COLO829 (cell line): ENCODE measurements around the gene HS6ST2.

Experiments used
- DNase-seq: peaks from one replicate; pipeline ENCODE4 v3.0.0; 2012; ENCODE audit warnings: low spot score

Gene HS6ST2

DNA sequence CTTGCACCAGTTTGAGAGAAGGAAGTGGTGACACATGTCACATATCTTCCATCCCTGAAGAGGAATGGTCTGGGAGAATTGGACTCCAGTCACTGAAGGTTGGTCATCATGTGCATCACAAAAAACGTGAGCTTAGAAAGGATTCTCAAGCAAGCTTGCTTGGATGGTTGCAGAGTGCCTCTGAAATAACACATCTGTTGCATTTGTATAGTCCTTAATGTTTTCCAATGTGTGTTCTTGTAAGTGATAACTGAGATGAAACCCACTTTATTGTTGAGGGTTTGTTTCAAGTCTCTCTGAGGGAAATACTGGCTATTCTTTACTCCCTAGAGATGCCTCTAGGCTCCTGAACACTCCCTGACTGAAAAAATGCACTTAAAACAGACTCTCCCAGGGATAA, 285.1 kb downstream of the HS6ST2 start:
- DNase-seq, result no peak

- no peak for DNase-seq
Measured at GRCh38 chrX:132671229-132671641, 287.2 kb downstream of the HS6ST2 start.

- DNase-seq, result no peak
Measured at GRCh38 chrX:132669142-132669541, 289.3 kb downstream of the HS6ST2 start.

- no peak for DNase-seq
Measured at GRCh38 chrX:132668178-132668577, 290.3 kb downstream of the HS6ST2 start.

DNA sequence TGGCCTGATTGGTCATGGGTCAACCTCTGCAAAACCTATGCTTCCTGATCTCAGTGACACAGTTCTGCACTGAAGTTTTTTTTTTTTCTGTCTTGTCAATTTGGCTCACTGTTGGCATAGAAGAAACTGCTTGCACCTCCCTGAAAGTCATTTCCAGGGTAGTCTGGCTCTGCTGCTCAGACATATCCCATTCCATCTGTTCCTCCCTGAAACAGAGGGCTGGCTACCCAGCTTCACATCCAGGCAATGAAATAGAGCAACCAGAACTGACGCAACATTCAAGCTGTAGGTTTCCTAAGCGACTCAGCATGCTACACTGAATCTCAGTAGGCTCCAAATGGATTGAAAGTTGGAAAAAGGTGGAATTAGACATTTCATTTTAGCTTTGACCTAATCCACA, 292.8 kb downstream of the HS6ST2 start:
- no peak for DNase-seq

DNA sequence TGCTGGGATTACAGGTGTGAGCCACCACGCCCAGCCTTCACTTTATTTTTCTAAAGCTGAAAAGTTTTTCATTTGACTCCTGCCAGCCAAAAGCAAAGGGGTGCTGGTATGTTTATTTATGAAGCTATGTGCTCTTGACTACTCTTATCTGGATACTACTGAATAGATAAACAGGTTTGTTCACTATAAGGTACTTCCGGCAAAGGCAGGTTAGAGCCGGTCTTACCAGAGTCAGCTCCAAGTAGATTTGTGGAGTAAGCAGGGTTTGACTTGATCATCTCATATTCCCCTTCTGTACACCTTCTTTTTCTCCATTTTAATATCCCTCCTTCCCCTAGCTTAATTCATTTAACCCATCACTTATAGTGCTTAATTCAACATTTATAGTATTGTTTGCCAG, 294.2 kb downstream of the HS6ST2 start:
- DNase-seq, result no peak

DNA sequence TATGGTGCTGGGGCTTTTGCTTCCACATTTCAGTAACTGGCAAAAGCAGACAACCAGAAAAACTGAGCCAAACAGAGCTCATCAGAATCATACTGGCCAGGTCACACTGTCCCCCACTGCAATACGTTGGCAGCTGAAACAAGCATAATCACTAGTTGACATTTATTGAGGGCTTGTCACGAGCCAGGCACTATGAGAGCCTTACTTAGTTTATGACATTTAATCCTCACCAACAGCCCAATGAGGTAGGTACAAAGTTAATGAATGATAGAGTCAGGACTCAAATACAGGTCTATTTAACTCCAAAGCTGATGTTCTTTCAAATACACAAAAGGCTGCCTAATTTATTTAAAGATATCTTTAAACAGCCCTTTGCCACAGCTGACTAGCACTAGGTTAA, 295.6 kb downstream of the HS6ST2 start:
- DNase-seq, result no peak

DNA sequence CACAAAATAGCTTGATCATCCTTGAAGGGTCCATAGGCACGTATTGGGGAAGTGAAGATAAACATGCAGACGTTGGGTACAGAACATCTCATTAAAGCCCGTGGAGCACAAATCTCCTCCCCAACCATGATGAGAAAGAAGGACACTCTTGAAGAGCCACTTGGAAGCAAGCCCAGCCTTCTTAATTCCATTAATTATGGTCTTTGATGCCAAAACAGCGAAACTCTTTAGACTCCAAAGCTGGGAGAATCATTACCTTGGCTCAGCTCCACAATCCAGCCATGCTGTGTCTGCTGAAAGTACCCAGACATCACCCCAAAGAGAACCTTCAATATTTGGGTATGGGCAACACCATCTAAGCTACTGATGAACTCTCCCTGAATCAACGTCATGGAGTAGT, 300.6 kb downstream of the HS6ST2 start:
- DNase-seq, result no peak

GRCh38 chrX:132652871-132653270, 305.6 kb downstream of the HS6ST2 start:
- no peak for DNase-seq

DNA sequence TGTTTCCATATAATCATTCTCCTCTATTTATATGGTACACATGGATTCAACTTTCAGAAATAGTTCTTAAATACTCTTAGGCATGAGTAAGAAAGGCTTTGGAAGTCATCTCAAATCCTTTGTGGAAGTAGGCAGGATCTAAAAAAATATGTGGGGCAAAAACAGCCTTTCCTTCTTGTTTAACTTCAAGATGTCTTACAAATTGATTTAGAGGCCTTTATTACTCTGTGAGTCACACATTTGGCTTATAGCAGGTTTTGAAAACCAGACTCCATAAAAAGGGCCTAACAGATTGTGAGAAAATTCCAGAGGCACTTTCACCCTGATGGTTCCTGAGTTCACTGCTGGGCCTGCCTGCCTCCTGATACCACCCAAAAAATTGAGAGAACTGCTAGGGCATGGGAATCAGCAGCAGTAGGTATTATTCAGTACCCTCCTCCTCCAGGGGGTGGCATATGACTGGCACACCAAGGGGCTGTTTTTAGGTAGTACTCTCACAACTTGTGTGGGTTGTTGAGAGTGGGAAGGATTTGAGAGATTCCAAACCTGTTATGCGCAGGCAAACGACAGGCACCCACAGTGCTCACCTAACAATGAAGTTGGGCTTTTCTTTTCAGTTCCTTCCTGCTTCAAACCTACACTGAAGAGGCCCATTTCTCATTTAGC, 306.9 kb downstream of the HS6ST2 start:
- no peak for DNase-seq

GRCh38 chrX:132648895-132649294, 309.5 kb downstream of the HS6ST2 start:
- DNase-seq, result no peak

DNA sequence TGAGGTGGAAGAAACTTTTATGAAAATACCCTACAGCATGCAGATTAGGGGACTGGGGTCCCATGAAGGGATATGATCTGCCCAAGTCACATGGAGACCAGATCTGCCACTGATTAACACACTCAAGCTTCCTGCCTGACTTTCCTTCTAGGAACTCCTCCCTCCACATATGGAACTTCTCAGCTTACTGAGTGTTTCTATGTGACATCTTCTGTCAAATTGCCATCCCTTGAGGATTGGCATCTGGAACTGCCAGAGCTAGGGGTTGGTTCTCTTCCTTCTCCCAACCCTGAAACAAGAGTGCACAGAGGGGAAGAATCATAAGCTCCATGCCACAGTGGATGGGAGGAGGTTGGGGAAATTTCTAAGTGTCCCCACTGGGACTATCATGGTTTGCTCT, 319.0 kb downstream of the HS6ST2 start:
- DNase-seq, result no peak

DNA sequence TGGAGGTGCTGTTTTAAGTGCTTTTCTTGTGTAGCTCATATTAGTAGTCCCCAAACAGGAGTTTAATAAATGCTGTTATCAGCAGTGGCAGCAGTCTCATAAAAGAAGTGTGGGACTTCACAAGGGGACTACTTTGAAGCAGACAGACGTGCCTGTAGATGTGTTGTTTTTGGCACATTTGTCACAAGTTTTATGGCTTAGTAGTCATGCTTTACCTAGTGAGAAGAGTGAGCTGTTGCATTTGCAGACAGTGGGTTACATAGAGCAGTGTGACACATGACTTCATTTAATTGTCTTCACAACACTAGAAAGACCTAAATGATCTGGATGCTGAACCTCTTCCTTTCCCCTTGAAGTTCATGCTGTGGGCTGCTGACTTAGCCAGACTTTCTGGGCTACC, 320.1 kb downstream of the HS6ST2 start:
- DNase-seq, result no peak

DNA sequence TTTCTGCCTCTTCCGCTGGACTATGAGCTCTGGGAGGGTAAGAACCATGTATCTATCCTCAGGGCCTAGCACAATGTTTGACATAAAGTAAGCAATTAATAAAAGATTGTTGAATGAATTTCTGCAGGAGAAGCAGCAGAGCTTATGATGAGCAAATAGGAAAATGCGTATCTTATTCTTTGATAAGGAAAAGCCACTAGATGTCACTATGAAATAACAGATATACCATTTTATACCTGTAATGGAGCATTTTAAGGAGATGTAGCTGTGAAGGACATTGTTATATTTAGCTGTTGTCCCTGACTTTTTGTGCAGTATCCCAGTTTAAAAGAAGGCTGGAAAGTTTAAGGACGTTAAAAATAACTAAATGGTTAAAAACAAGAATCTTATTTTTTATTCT, 322.3 kb downstream of the HS6ST2 start:
- DNase-seq, result no peak

DNA sequence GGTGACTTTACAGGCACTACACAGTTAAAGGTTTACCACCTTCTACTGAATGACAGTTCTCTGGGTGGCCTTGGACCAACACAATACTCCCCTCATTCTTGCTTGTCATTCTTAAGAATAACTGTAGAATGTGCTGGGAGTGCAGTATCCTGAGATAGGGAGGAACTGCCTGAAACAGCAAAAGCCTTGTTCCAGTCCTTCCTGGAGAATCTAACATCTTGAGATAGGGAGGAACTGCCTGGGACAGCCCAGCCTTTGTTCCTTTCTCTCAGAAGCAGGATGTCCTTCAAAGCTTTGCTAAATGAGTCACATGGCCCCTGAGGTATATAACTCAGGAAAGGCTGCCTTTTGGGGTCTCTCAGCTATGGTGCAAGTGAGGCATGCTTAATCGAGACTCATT, 323.9 kb downstream of the HS6ST2 start:
- DNase-seq, result peak; percentile 36

GRCh38 chrX:132631579-132632232, 326.7 kb downstream of the HS6ST2 start:
- DNase-seq, result peak; percentile 51

- DNase-seq, result no peak
Measured at GRCh38 chrX:132624466-132624865, 334.0 kb downstream of the HS6ST2 start.

GRCh38 chrX:132623942-132624341, 334.5 kb downstream of the HS6ST2 start:
- no peak for DNase-seq

DNA sequence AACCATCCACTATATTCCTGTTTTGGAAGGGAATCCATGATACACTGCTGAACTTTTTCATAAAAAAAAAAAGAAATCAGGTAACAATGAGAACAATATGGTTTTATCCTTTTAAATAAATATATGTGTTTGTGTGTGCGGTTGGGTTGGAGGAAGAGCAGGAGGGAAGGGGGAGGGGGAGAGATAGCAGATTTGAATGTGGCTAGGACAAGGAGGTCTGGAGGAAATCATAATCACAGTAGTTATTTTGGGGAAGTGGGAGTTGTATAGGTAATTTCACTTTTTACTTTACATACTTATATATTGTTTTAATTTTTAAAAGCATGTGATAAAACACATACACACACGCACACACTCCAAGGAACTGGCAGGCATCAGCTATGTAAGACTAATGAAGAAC, 335.1 kb downstream of the HS6ST2 start:
- DNase-seq, result no peak

DNA sequence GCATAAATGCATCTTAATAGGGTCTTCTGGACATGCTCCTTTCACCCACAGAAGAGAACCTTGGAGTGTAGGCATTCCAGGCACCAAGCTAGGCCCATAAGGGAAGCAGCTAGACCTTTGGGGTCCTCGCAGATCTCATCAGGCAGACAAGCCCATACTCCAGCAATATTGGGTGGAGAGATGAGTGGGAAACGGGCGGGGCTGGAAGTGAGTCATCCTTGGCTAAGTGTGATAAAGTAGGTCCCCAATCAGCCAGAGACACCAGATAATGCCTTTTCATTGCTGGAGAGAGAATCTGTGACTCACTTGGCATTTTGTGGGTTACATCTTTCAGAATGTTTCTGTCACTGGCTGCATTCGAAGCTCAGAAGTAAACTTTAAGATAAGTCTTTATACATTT, 336.3 kb downstream of the HS6ST2 start:
- DNase-seq, result peak; percentile 52

DNA sequence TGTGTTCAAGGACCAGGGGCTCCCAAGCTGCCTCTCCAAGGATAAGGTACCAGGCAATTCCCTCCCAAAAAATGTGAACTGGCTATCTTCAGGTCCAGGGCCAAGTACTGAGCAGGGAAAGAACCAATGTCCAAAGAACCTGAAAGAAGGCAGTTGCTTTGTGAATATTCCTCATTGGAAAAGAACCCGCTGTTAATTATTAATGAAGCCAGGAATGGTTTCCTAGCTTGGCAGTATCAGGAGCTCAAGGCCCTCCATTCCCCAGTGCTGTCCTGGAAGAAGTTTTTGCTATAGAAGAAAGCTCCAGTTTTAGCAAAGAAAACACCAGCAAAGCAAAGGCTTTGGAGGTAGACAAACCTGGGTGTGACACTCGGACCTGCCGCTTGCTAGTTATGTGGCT, 339.6 kb downstream of the HS6ST2 start:
- no peak for DNase-seq

GRCh38 chrX:132615391-132616131, 342.9 kb downstream of the HS6ST2 start:
- DNase-seq, result peak; percentile 34

- DNase-seq, result no peak
Measured at GRCh38 chrX:132614297-132614696, 344.1 kb downstream of the HS6ST2 start.
